KMS-11 (cell line): Measurements from ENCODE around the gene SSH3.

ENCODE experiments used
- H2AFZ ChIP-seq: fragments of 200-600 bp; sonication (generic); 2 replicates; pipeline ENCODE4 v1.6.1; 2016; ENCODE audit warnings: antibody characterized with exemption, mixed run types, low read depth
- H3K27ac ChIP-seq: fragments of 200-600 bp; sonication (generic); 2 replicates; pipeline ENCODE4 v1.6.1; 2016; ENCODE audit warnings: mild to moderate bottlenecking, mixed run types
- H3K27me3 ChIP-seq: fragments of 200-600 bp; sonication (generic); 2 replicates; pipeline ENCODE4 v1.6.1; 2017; ENCODE audit warnings: mild to moderate bottlenecking, low read depth, mixed run types, moderate library complexity; ENCODE audit not compliant: insufficient read depth
- H3K36me3 ChIP-seq: fragments of 200-600 bp; sonication (generic); 2 replicates; pipeline ENCODE4 v1.6.1; 2017; ENCODE audit warnings: mild to moderate bottlenecking, mixed run types; ENCODE audit not compliant: insufficient read depth
- H3K4me1 ChIP-seq: fragments of 200-600 bp; sonication (generic); 2 replicates; pipeline ENCODE4 v1.6.1; 2016; ENCODE audit warnings: mild to moderate bottlenecking, low read depth, mixed run types; ENCODE audit not compliant: poor library complexity, severe bottlenecking
- H3K4me2 ChIP-seq: fragments of 200-600 bp; sonication (generic); 2 replicates; pipeline ENCODE4 v1.7.0; 2016; ENCODE audit warnings: mild to moderate bottlenecking, mixed run types
- H3K4me3 ChIP-seq: fragments of 200-600 bp; sonication (generic); IDR thresholded peaks from 2 replicates; pipeline ENCODE4 v1.6.1; 2017; ENCODE audit warnings: low read depth, low read length, mixed read lengths; ENCODE audit not compliant: insufficient read depth
- H3K79me2 ChIP-seq: fragments of 200-600 bp; sonication (generic); 2 replicates; pipeline ENCODE4 v1.6.1; 2016; ENCODE audit warnings: low read depth, mixed run types; ENCODE audit not compliant: insufficient read depth
- H3K9ac ChIP-seq: fragments of 200-600 bp; sonication (generic); 2 replicates; pipeline ENCODE4 v1.6.1; 2016; ENCODE audit warnings: mild to moderate bottlenecking, mixed run types
- H4K20me1 ChIP-seq: fragments of 200-600 bp; sonication (generic); 2 replicates; pipeline ENCODE4 v1.6.1; 2016; ENCODE audit warnings: mild to moderate bottlenecking, mixed run types; ENCODE audit not compliant: insufficient read depth
- CTCF ChIP-seq: fragments of 200-600 bp; sonication (generic); conservative IDR thresholded peaks from 2 replicates; pipeline ENCODE4 v1.6.1; 2017; ENCODE audit warnings: low read depth, mild to moderate bottlenecking, antibody characterized with exemption, low read length, moderate library complexity, mixed read lengths

The SSH3 gene

GRCh38 chr11:67307545-67308001, 4.2 kb downstream of the SSH3 start:
- H3K4me2 ChIP-seq, result no peak overlapping the region
- H3K36me3 ChIP-seq, result no peaks in the 10 kb centered on the region
- H3K27me3 ChIP-seq, result no peaks in the 10 kb centered on the region
- H3K4me1 ChIP-seq, result no peaks in the 10 kb centered on the region
- H3K79me2 ChIP-seq, result no peaks in the 10 kb centered on the region
- no peak overlapping the region for H2AFZ ChIP-seq
- H3K9ac ChIP-seq, result no peak overlapping the region
- H3K4me3 ChIP-seq, result no peak overlapping the region
- no peak overlapping the region for H3K27ac ChIP-seq
- H4K20me1 ChIP-seq, result no peaks in the 10 kb centered on the region
- no peak for TF ChIP-seq CTCF

GRCh38 chr11:67308031-67308866, 4.9 kb downstream of the SSH3 start:
- no peak overlapping the region for H3K4me3 ChIP-seq
- no peak overlapping the region for H3K4me2 ChIP-seq
- no peaks in the 10 kb centered on the region for H4K20me1 ChIP-seq
- no peak overlapping the region for H3K9ac ChIP-seq
- no peak for TF ChIP-seq CTCF
- no peaks in the 10 kb centered on the region for H3K79me2 ChIP-seq
- H3K4me1 ChIP-seq, result no peaks in the 10 kb centered on the region
- no peaks in the 10 kb centered on the region for H3K27me3 ChIP-seq
- H3K36me3 ChIP-seq, result no peaks in the 10 kb centered on the region
- no peak overlapping the region for H3K27ac ChIP-seq
- H2AFZ ChIP-seq, result no peak overlapping the region

- no peak overlapping the region for H3K4me2 ChIP-seq
- H3K27ac ChIP-seq, result no peak overlapping the region
- no peak overlapping the region for H3K9ac ChIP-seq
- H3K4me1 ChIP-seq, result no peaks in the 10 kb centered on the region
- no peaks in the 10 kb centered on the region for H3K36me3 ChIP-seq
- H4K20me1 ChIP-seq, result no peaks in the 10 kb centered on the region
- no peak overlapping the region for H2AFZ ChIP-seq
- no peak overlapping the region for H3K4me3 ChIP-seq
- H3K79me2 ChIP-seq, result no peaks in the 10 kb centered on the region
- H3K27me3 ChIP-seq, result no peaks in the 10 kb centered on the region
- TF ChIP-seq CTCF, result no peak
Measured at GRCh38 chr11:67309166-67309565, 5.8 kb downstream of the SSH3 start.

- Histone ChIP-seq H4K20me1 (no peaks in the 10 kb centered on the region), H3K27ac (no peak overlapping the region), H3K4me2 (no peak overlapping the region), H2AFZ (no peak overlapping the region), H3K9ac (no peak overlapping the region), H3K27me3 (no peaks in the 10 kb centered on the region), H3K36me3 (no peaks in the 10 kb centered on the region), H3K4me1 (no peaks in the 10 kb centered on the region), H3K4me3 (no peak overlapping the region), H3K79me2 (no peaks in the 10 kb centered on the region)
- TF ChIP-seq CTCF, result no peak
Measured at GRCh38 chr11:67309661-67310061, 6.3 kb downstream of the SSH3 start.
